GM12878 (cell line): ENCODE data around the gene CXorf66. TPM values are rescaled to one million over a fixed set of nuclear protein-coding genes. Genes with fewer than 3 reads are reported as not detected.

Experiments used
- ATAC-seq: fragments of 200-7000 bp; cut with Tn5 transposase; 3 replicates; pipeline ENCODE4 v1.9.1; 2020; ENCODE audit warnings: mild to moderate bottlenecking, moderate library complexity
- BruUV-seq: library from RNA; stranded (reverse); fragments of 400-500 nt; replicated peaks from 2 replicates; lab custom pipeline; 2021; lab: Mats Ljungman, UMichigan
- CTCF ChIA-PET: fragments of 300-600 bp; sonication (Branson Sonifier 250); formaldehyde crosslinking; extraction: SDS; loops from one replicate; lab custom pipeline; 2021; ENCODE audit warnings: inconsistent platforms; lab: Yijun Ruan, JAX
- POLR2A ChIA-PET: fragments of 350-600 bp; formaldehyde crosslinking; extraction: SDS; loops from one replicate; lab custom pipeline; 2021; ENCODE audit warnings: inconsistent platforms; lab: Charles Lee
- RAD21 ChIA-PET: fragments of 300-600 bp; sonication (Branson Sonifier 250); formaldehyde crosslinking; loops from one replicate; lab custom pipeline; 2023; ENCODE audit warnings: antibody characterized with exemption; ENCODE audit not compliant: unreplicated experiment; lab: Charles Lee
- SMC1A ChIA-PET: fragments of 300-600 bp; sonication (Branson Sonifier 250); formaldehyde crosslinking; loops from one replicate; lab custom pipeline; 2023; ENCODE audit not compliant: unreplicated experiment, uncharacterized antibody; lab: Charles Lee
- DNase-seq: peaks from one replicate; pipeline ENCODE4 v3.0.0-alpha.2; 2011; ENCODE audit warnings: low read depth, low spot score
- FAIRE-seq: peaks from 3 replicates; lab custom pipeline; 2011; peaks lifted over from hg19 to GRCh38; lab: Jason Lieb, UNC
- H2AFZ ChIP-seq: 2 replicates; pipeline ENCODE4 v1.6.0; 2011; ENCODE audit warnings: low read depth, low read length, control low read depth; ENCODE audit not compliant: control insufficient read depth
- H3K27ac ChIP-seq: 2 replicates; pipeline ENCODE4 v1.5.1; 2011; ENCODE audit warnings: control low read depth; ENCODE audit not compliant: control insufficient read depth, insufficient read depth
- H3K27me3 ChIP-seq, 2 experiments: replicated peaks in 1 of 2; 2 replicates each; pipeline versions ENCODE4 v1.6.0 to v1.6.1; 2011; ENCODE audit warnings: low read length in 1 of 2; ENCODE audit not compliant: control insufficient read depth in 2 of 2, insufficient read depth in 2 of 2
- H3K36me3 ChIP-seq, 2 experiments: 2 replicates each; pipeline ENCODE4 v1.5.1; 2011; ENCODE audit warnings: low read length in 1 of 2; ENCODE audit not compliant: control insufficient read depth in 2 of 2, insufficient read depth in 2 of 2
- H3K4me1 ChIP-seq: 2 replicates; pipeline ENCODE4 v1.6.1; 2011; ENCODE audit warnings: mild to moderate bottlenecking, low read length, moderate library complexity, mixed read lengths; ENCODE audit not compliant: control insufficient read depth, insufficient read depth
- H3K4me2 ChIP-seq: 2 replicates; pipeline ENCODE4 v1.6.0; 2011; ENCODE audit warnings: control low read depth; ENCODE audit not compliant: control insufficient read depth, insufficient read depth
- H3K4me3 ChIP-seq: fragments of 200-600 bp; sonication (generic); 2 replicates; pipeline ENCODE4 v1.5.1; 2016
- H3K79me2 ChIP-seq: 2 replicates; pipeline ENCODE4 v1.6.0; 2011; ENCODE audit warnings: low read length; ENCODE audit not compliant: control insufficient read depth, insufficient read depth
- H3K9ac ChIP-seq: 2 replicates; pipeline ENCODE4 v1.8.0; 2011; ENCODE audit warnings: low read length, control low read depth, mixed read lengths; ENCODE audit not compliant: control insufficient read depth, insufficient read depth
- H3K9me3 ChIP-seq: replicated peaks from 3 replicates; pipeline ENCODE4 v1.5.1; 2011; ENCODE audit warnings: mild to moderate bottlenecking, low read length; ENCODE audit not compliant: control insufficient read depth, insufficient read depth
- H4K20me1 ChIP-seq: 2 replicates; pipeline ENCODE4 v1.6.0; 2011; ENCODE audit not compliant: control insufficient read depth, insufficient read depth
- CEBPB ChIP-seq, 2 experiments: fragments of 150-350 bp in 1 of 2; IDR thresholded peaks; 2 replicates each; pipeline ENCODE4 v1.6.1; 2012 to 2014; ENCODE audit warnings: low read depth in 2 of 2, low read length in 2 of 2, borderline replicate concordance in 1 of 2, inconsistent platforms in 1 of 2
- MAX ChIP-seq: IDR thresholded peaks from 2 replicates; pipeline ENCODE4 v1.6.1; 2012; ENCODE audit warnings: low read depth, low read length, improper control_type of control experiment
- MTA2 ChIP-seq: fragments of 450-650 bp; IDR thresholded peaks from 2 replicates; pipeline ENCODE4 v1.6.1; 2016; ENCODE audit warnings: low read depth, mild to moderate bottlenecking, moderate library complexity
- POLR2A ChIP-seq: IDR thresholded peaks from 2 replicates; pipeline ENCODE4 v1.6.1; 2011; ENCODE audit warnings: low read depth, mild to moderate bottlenecking, low read length
- TBL1XR1 ChIP-seq: IDR thresholded peaks from 2 replicates; pipeline ENCODE4 v1.6.1; 2012; ENCODE audit warnings: low read depth, low read length, improper control_type of control experiment
- WGBS: methylation state at CpG from one replicate; pipeline ENCODE4 v1.1.6; 2016; ENCODE audit warnings: low lambda C conversion rate; ENCODE audit not compliant: insufficient replicate concordance, insufficient coverage; ENCODE audit errors: missing lambda C conversion rate; 5-methylcytosine and 5-hydroxymethylcytosine counted together
- in situ Hi-C: fragments of 300-500 bp; cut with MboI; formaldehyde crosslinking; loops from 9 replicates; pipeline ENCODE4 v1.14.3; 2018; ENCODE audit warnings: mixed read lengths
- intact Hi-C: fragments of 100-400 bp; cut with micrococcal nuclease; formaldehyde crosslinking; loops from one replicate; pipeline ENCODE4 v1.14.2; 2022; ENCODE audit not compliant: unreplicated experiment
- polyA plus RNA-seq, 11 experiments: library from polyadenylated mRNA; depleted of rRNA in 4 of 11; unstranded in 6 of 11; stranded (reverse) in 5 of 11; fragments of >200 nt; fragmentation: Nextera tagmentation in 4 of 11; fragmentation: Illumina TruSeq in 1 of 11; extraction: Ambion mirVana in 4 of 11; extraction: Trizol in 1 of 11; gene quantifications; 1 replicate in 1 of 11; 2 replicates in 10 of 11; pipeline versions ENCODE4 v1.2.1 to v1.2.3, GENCODE V29; 2011 to 2016; ENCODE audit warnings: inconsistent platforms in 2 of 11, missing spikeins in 2 of 11, low read depth in 1 of 11
- total RNA-seq, 4 experiments: library from RNA; depleted of rRNA in 3 of 4; stranded (reverse); fragments of >200 nt in 3 of 4; fragmentation: Illumina TruSeq in 1 of 4; extraction: Trizol in 1 of 4; gene quantifications; 2 replicates each; pipeline versions ENCODE4 v1.2.1 to v1.2.3, GENCODE V29; 2013 to 2021

The CXorf66 gene
- total and polyA plus RNA-seq, 10 of the 15 experiments (the other 5 are each of a cell fraction or from before 2014, with no cell fraction given), result not detected

- H3K4me2 ChIP-seq, result peak overlapping the region; percentile 77
- ChIA-PET SMC1A (interaction anchor here (0.6 to 2.5 kb wide), 6 partner anchors 27 to 193 kb away, joined by 3 to 9 read pairs (median 4); no protein-coding TSS in a partner anchor), POLR2A (interaction anchor here (0.6 to 0.8 kb wide), 5 partner anchors 25 to 193 kb away, joined by 3 to 5 read pairs (median 4); no protein-coding TSS in a partner anchor), CTCF (interaction anchor here (0.6 kb wide), 2 partner anchors 210 to 521 kb away, joined by 3 to 4 read pairs; no protein-coding TSS in a partner anchor), RAD21 (interaction anchor here (0.9 to 1.1 kb wide), 4 partner anchors 15 to 137 kb away, joined by 3 to 4 read pairs (median 3); no protein-coding TSS in a partner anchor)
- intact Hi-C loops (loop anchor here (5.0 to 10.0 kb wide), 5 partner anchors 39 to 379 kb away; no protein-coding TSS in a partner anchor), in situ Hi-C loops (loop anchor here (10.0 kb wide), 1 partner anchor 376 kb away; no protein-coding TSS in a partner anchor)
- H2AFZ ChIP-seq, result no peak overlapping the region
- no peaks in the 10 kb centered on the region for H4K20me1 ChIP-seq
- no peaks in the 10 kb centered on the region for H3K9me3 ChIP-seq
- peak overlapping the region; percentile 45; the same call in 1 of the 2 replicates for H3K9ac ChIP-seq
- no peaks in the 10 kb centered on the region for H3K4me1 ChIP-seq
- H3K79me2 ChIP-seq, result peaks cover 55% of the 10 kb centered on the region
- no peaks in the 10 kb centered on the region for H3K36me3 ChIP-seq
- DNase-seq (no peak), ATAC-seq (peak; percentile 37), FAIRE-seq (no peak)
- H3K27ac ChIP-seq, result peak overlapping the region; percentile 50
- H3K4me3 ChIP-seq, result peak overlapping the region; percentile 79
- 35% methylated on average over 27 of the region's 27 CpGs for WGBS
- TF ChIP-seq POLR2A (0 out of 2 replicates have a peak, but pooled peaks have one; percentile 20), CEBPB (IDR thresholded peaks at IDR 0.05; ENCODE audit: borderline replicate concordance in 1 of 2, low read depth in 2 of 2, low read length in 2 of 2) (no peak), MAX (peak; percentile 23; the same call in 1 of the 2 replicates)
- no TSS peak for BruUV-seq
- no peaks in the 10 kb centered on the region for H3K27me3 ChIP-seq
Observed at GRCh38 chrX:139930916-139931645, 34.2 kb downstream of the CXorf66 start.

GRCh38 chrX:139930401-139930800 lies 34.9 kb downstream of the CXorf66 start:
- H4K20me1 ChIP-seq, result no peaks in the 10 kb centered on the region
- BruUV-seq, result TSS peak; percentile 41
- no peak overlapping the region for H3K9ac ChIP-seq
- DNase-seq (no peak), FAIRE-seq (no peak), ATAC-seq (peak; percentile 9)
- H3K27ac ChIP-seq, result no peak overlapping the region
- 11% methylated on average over 4 of the region's 4 CpGs for WGBS
- ChIA-PET POLR2A (interaction anchor here (0.6 to 0.8 kb wide), 4 partner anchors 24 to 192 kb away, joined by 3 to 5 read pairs (median 4); no protein-coding TSS in a partner anchor), RAD21 (interaction anchor here (0.7 to 1.6 kb wide), 6 partner anchors 18 to 136 kb away, joined by 3 to 4 read pairs (median 3); no protein-coding TSS in a partner anchor), SMC1A (interaction anchor here (0.6 to 2.6 kb wide), 13 partner anchors 15 to 204 kb away, joined by 3 to 10 read pairs (median 5); no protein-coding TSS in a partner anchor), CTCF (interaction anchor here (0.6 kb wide), 1 partner anchor 210 kb away, joined by 4 read pairs; no protein-coding TSS in a partner anchor)
- peak overlapping the region; percentile 77 for H3K4me2 ChIP-seq
- H3K79me2 ChIP-seq, result peaks cover 59% of the 10 kb centered on the region
- H3K4me3 ChIP-seq, result peak overlapping the region; percentile 79
- in situ Hi-C loops, result loop anchor here (10.0 kb wide), 1 partner anchor 376 kb away; no protein-coding TSS in a partner anchor
- TF ChIP-seq TBL1XR1 (no peak), MTA2 (peak; percentile 32; the same call in 1 of the 2 replicates)
- H2AFZ ChIP-seq, result no peak overlapping the region
- H3K27me3 ChIP-seq, result no peaks in the 10 kb centered on the region
- no peaks in the 10 kb centered on the region for H3K9me3 ChIP-seq
- intact Hi-C loops, result loop anchor here (5.0 to 10.0 kb wide), 5 partner anchors 38 to 378 kb away; no protein-coding TSS in a partner anchor
- H3K4me1 ChIP-seq, result no peaks in the 10 kb centered on the region
- H3K36me3 ChIP-seq, result no peaks in the 10 kb centered on the region
